ENCODE results near the gene JAKMIP2.

The JAKMIP2 gene

DNA sequence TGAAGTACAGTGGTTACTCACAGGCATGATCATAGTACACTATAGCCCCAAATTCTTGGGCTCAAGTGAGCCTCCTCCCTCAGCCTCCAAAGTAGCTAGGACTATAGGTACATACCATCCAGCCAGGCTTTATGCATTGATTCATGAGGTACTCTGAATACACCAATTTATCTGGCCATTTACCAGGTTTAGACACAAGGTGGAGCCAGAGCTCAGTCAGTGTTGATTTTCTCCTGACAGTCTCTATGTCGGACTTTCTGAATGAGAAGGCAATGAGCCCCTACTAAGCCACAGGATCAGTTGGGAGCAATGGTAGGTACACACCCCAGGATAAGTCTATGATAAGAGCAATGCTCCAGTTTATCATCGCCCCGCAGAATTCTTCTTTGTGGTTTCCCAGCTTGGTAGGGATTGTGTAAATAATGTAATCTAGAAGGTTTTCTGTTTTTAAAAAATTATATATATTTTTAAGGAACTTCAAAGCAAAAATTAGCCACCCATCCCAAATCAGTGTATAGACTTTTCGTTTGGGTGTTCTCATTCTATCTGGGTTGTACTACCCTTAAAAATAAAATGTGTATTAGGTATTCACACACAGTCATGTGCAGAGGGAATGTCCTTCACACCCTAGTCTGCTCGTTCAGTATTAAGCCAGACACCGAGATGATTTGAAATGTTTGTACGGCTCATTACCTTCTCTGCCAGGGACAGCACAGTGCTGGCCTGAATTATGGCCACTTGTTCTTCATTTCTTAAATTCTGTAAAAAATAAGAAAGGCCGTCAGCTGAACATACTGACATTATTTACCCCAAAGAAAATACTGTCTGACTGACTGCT, 154.3 kb downstream of the JAKMIP2 start:
- Histone ChIP-seq H3K4me1 (ENCODE audit: control insufficient read depth, low read length) (no peaks in the 10 kb centered on the region), H3K27ac (ENCODE audit: low read depth, low read length) (no peak overlapping the region), H3K9me2 (replicated peaks; ENCODE audit: control insufficient read depth, low read length) (no peaks in the 10 kb centered on the region), H3K79me2 (ENCODE audit: control insufficient read depth, low read length) (no peaks in the 10 kb centered on the region), H3F3A (ENCODE audit: control insufficient read depth, insufficient read depth) (no peaks in the 10 kb centered on the region), H4K20me1 (ENCODE audit: control insufficient read depth, insufficient read depth, low read depth, low read length) (no peaks in the 10 kb centered on the region), H3K4me3 (ENCODE audit: low read length) (no peak overlapping the region), H3K36me3 (ENCODE audit: control insufficient read depth, low read length) (peaks cover 6% of the 10 kb centered on the region; the same call in 1 of the 2 replicates), H3K27me3 (ENCODE audit: control insufficient read depth, low read length) (no peaks in the 10 kb centered on the region), H3K4me2 (ENCODE audit: low read length) (no peak overlapping the region), H3K9me3 (ENCODE audit: control insufficient read depth, insufficient read depth, low read length) (no peaks in the 10 kb centered on the region)
- no peak for TF ChIP-seq EZH2phosphoT487 (IDR thresholded peaks at IDR 0.05; ENCODE audit: borderline replicate concordance, low read length)
- TF ChIP-seq, protein P1, sequence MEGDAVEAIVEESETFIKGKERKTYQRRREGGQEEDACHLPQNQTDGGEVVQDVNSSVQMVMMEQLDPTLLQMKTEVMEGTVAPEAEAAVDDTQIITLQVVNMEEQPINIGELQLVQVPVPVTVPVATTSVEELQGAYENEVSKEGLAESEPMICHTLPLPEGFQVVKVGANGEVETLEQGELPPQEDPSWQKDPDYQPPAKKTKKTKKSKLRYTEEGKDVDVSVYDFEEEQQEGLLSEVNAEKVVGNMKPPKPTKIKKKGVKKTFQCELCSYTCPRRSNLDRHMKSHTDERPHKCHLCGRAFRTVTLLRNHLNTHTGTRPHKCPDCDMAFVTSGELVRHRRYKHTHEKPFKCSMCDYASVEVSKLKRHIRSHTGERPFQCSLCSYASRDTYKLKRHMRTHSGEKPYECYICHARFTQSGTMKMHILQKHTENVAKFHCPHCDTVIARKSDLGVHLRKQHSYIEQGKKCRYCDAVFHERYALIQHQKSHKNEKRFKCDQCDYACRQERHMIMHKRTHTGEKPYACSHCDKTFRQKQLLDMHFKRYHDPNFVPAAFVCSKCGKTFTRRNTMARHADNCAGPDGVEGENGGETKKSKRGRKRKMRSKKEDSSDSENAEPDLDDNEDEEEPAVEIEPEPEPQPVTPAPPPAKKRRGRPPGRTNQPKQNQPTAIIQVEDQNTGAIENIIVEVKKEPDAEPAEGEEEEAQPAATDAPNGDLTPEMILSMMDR (IDR thresholded peaks at IDR 0.05; ENCODE audit: low read depth, low read length, poor library complexity, severe bottlenecking) = peak; percentile 85

DNA sequence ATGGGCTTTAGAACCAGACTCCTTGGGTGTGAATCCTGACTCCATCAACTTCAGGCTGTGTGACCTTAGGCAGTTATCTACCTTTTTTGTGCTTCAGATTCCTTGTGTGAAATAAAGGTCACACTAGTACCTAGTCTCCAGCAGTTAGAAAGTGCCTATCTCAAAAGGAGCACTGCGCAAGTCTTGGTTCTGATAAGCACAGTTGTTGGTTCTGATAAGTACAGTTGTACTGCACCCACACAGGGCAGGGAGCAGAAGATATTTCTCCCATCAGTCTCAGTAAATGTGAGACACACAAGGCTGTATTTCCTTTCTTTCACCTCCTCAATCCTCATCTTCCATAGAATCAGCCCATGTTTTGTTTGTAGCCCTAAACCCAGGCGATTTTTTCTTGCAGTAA, 156.1 kb downstream of the JAKMIP2 start:
- no peak for TF ChIP-seq EZH2phosphoT487 (IDR thresholded peaks at IDR 0.05; ENCODE audit: borderline replicate concordance, low read length)
- TF ChIP-seq, protein P1 (IDR thresholded peaks at IDR 0.05; ENCODE audit: low read depth, low read length, poor library complexity, severe bottlenecking) = no peak
- H3K79me2 ChIP-seq (ENCODE audit: control insufficient read depth, low read length) = no peaks in the 10 kb centered on the region
- no peak overlapping the region for H3K4me2 ChIP-seq (ENCODE audit: low read length)
- H3K4me1 ChIP-seq (ENCODE audit: control insufficient read depth, low read length) = no peaks in the 10 kb centered on the region
- no peaks in the 10 kb centered on the region for H3F3A ChIP-seq (ENCODE audit: control insufficient read depth, insufficient read depth)
- no peak overlapping the region for H3K4me3 ChIP-seq (ENCODE audit: low read length)
- no peaks in the 10 kb centered on the region for H3K27me3 ChIP-seq (ENCODE audit: control insufficient read depth, low read length)
- no peaks in the 10 kb centered on the region for H3K9me3 ChIP-seq (ENCODE audit: control insufficient read depth, insufficient read depth, low read length)
- H3K36me3 ChIP-seq (ENCODE audit: control insufficient read depth, low read length) = peaks cover 6% of the 10 kb centered on the region; the same call in 1 of the 2 replicates
- H4K20me1 ChIP-seq (ENCODE audit: control insufficient read depth, insufficient read depth, low read depth, low read length) = no peaks in the 10 kb centered on the region
- no peak overlapping the region for H3K27ac ChIP-seq (ENCODE audit: low read depth, low read length)
- no peaks in the 10 kb centered on the region for H3K9me2 ChIP-seq (replicated peaks; ENCODE audit: control insufficient read depth, low read length)

- H3K4me2 ChIP-seq (ENCODE audit: low read length) = no peak overlapping the region
- no peaks in the 10 kb centered on the region for H3K27me3 ChIP-seq (ENCODE audit: control insufficient read depth, low read length)
- H3F3A ChIP-seq (ENCODE audit: control insufficient read depth, insufficient read depth) = no peaks in the 10 kb centered on the region
- H3K9me3 ChIP-seq (ENCODE audit: control insufficient read depth, insufficient read depth, low read length) = no peaks in the 10 kb centered on the region
- no peaks in the 10 kb centered on the region for H3K9me2 ChIP-seq (replicated peaks; ENCODE audit: control insufficient read depth, low read length)
- no peaks in the 10 kb centered on the region for H3K4me1 ChIP-seq (ENCODE audit: control insufficient read depth, low read length)
- no peaks in the 10 kb centered on the region for H4K20me1 ChIP-seq (ENCODE audit: control insufficient read depth, insufficient read depth, low read depth, low read length)
- TF ChIP-seq, protein P1 (IDR thresholded peaks at IDR 0.05; ENCODE audit: low read depth, low read length, poor library complexity, severe bottlenecking) = no peak
- TF ChIP-seq EZH2phosphoT487 (IDR thresholded peaks at IDR 0.05; ENCODE audit: borderline replicate concordance, low read length) = no peak
- no peak overlapping the region for H3K4me3 ChIP-seq (ENCODE audit: low read length)
- H3K79me2 ChIP-seq (ENCODE audit: control insufficient read depth, low read length) = no peaks in the 10 kb centered on the region
- no peak overlapping the region for H3K27ac ChIP-seq (ENCODE audit: low read depth, low read length)
- H3K36me3 ChIP-seq (ENCODE audit: control insufficient read depth, low read length) = no peaks in the 10 kb centered on the region; the same call in 1 of the 2 replicates
Observed at GRCh38 chr5:147621016-147621415, 161.5 kb downstream of the JAKMIP2 start.

Measured in DOHH2 (cell line).